ENCODE data around the gene SEMA3E. TPM values are rescaled to one million over a fixed set of nuclear protein-coding genes. Genes with fewer than 3 reads are reported as not detected.

Gene SEMA3E
- total and polyA plus RNA-seq, 5 donors from 2014 or later, result not detected

- no peak overlapping the region for H3K4me3 Mint-ChIP-seq
- H3K4me1 ChIP-seq (ENCODE audit: control insufficient read depth, insufficient read depth, low read length, poor library complexity, severe bottlenecking), result no peaks in the 10 kb centered on the region
- no peaks in the 10 kb centered on the region for H3K27me3 ChIP-seq (ENCODE audit: control insufficient read depth, insufficient read depth, low read length)
- H3K4me1 Mint-ChIP-seq, result no peaks in the 10 kb centered on the region
- ATAC-seq (ENCODE audit: low read depth in 2 of 2) (no peak), DNase-seq (no peak)
- H3K9me3 Mint-ChIP-seq, result peaks cover 0 to 15% (median 3%) of the 10 kb centered on the region in 7 donors
- H3K9me3 ChIP-seq (ENCODE audit: control insufficient read depth in 2 of 2, low read length in 2 of 2), result peaks cover 0 to 1% of the 10 kb centered on the region in 2 experiments
- H3K27ac Mint-ChIP-seq, result no peak overlapping the region
- H3K36me3 ChIP-seq (ENCODE audit: control insufficient read depth, insufficient read depth, low read length), result no peaks in the 10 kb centered on the region
- H3K36me3 Mint-ChIP-seq, result no peaks in the 10 kb centered on the region
- H3K4me3 ChIP-seq (ENCODE audit: low read depth, low read length), result no peak overlapping the region
- H3K27ac ChIP-seq (ENCODE audit: insufficient read depth, low read length, poor library complexity, severe bottlenecking), result no peak overlapping the region
- no peaks in the 10 kb centered on the region for H3K27me3 Mint-ChIP-seq
Observed at GRCh38 chr7:83504330-83504729, 144.6 kb downstream of the SEMA3E start.

- Histone ChIP-seq H3K36me3 (ENCODE audit: control insufficient read depth, insufficient read depth, low read length) (no peaks in the 10 kb centered on the region), H3K4me3 (ENCODE audit: low read depth, low read length) (no peak overlapping the region), H3K9me3 (ENCODE audit: control insufficient read depth in 2 of 2, low read length in 2 of 2) (peaks cover 0 to 1% of the 10 kb centered on the region in 2 experiments), H3K4me1 (ENCODE audit: control insufficient read depth, insufficient read depth, low read length, poor library complexity, severe bottlenecking) (no peaks in the 10 kb centered on the region), H3K27ac (ENCODE audit: insufficient read depth, low read length, poor library complexity, severe bottlenecking) (no peak overlapping the region), H3K27me3 (ENCODE audit: control insufficient read depth, insufficient read depth, low read length) (no peaks in the 10 kb centered on the region)
- Mint-ChIP-seq H3K27me3 (no peaks in the 10 kb centered on the region), H3K9me3 (peaks cover 0 to 15% (median 3%) of the 10 kb centered on the region in 7 donors), H3K4me1 (no peaks in the 10 kb centered on the region), H3K4me3 (no peak overlapping the region), H3K36me3 (no peaks in the 10 kb centered on the region), H3K27ac (no peak overlapping the region)
- no peak for DNase-seq
- no peak for ATAC-seq (ENCODE audit: low read depth in 2 of 2)
Observed at GRCh38 chr7:83502636-83503035, 146.3 kb downstream of the SEMA3E start.

GRCh38 chr7:83494683-83495082 lies 154.3 kb downstream of the SEMA3E start:
- no peak overlapping the region for H3K27ac ChIP-seq (ENCODE audit: insufficient read depth, low read length, poor library complexity, severe bottlenecking)
- Mint-ChIP-seq H3K4me1 (no peaks in the 10 kb centered on the region), H3K27ac (no peak overlapping the region)

GRCh38 chr7:83492802-83493201 lies 156.1 kb downstream of the SEMA3E start:
- Histone ChIP-seq H3K36me3 (ENCODE audit: control insufficient read depth, insufficient read depth, low read length) (no peaks in the 10 kb centered on the region), H3K27ac (ENCODE audit: insufficient read depth, low read length, poor library complexity, severe bottlenecking) (no peak overlapping the region), H3K27me3 (ENCODE audit: control insufficient read depth, insufficient read depth, low read length) (no peaks in the 10 kb centered on the region), H3K9me3 (ENCODE audit: control insufficient read depth in 2 of 2, low read length in 2 of 2) (no peaks in the 10 kb centered on the region), H3K4me1 (ENCODE audit: control insufficient read depth, insufficient read depth, low read length, poor library complexity, severe bottlenecking) (no peaks in the 10 kb centered on the region), H3K4me3 (ENCODE audit: low read depth, low read length) (no peak overlapping the region)
- Mint-ChIP-seq H3K9me3 (peaks cover 0 to 10% (median 4%) of the 10 kb centered on the region in 7 donors), H3K27ac (no peak overlapping the region), H3K4me3 (no peak overlapping the region), H3K4me1 (no peaks in the 10 kb centered on the region), H3K36me3 (no peaks in the 10 kb centered on the region), H3K27me3 (no peaks in the 10 kb centered on the region)
- no peak for DNase-seq
- ATAC-seq (ENCODE audit: low read depth in 2 of 2), result no peak

More at GRCh38 chr7:83494683-83495082, 154.3 kb downstream of the SEMA3E start:
- Mint-ChIP-seq H3K27me3 (no peaks in the 10 kb centered on the region), H3K36me3 (no peaks in the 10 kb centered on the region), H3K4me3 (no peak overlapping the region), H3K9me3 (peaks cover 0 to 6% (median 2%) of the 10 kb centered on the region in 7 donors)
- Histone ChIP-seq H3K27me3 (ENCODE audit: control insufficient read depth, insufficient read depth, low read length) (no peaks in the 10 kb centered on the region), H3K36me3 (ENCODE audit: control insufficient read depth, insufficient read depth, low read length) (no peaks in the 10 kb centered on the region), H3K4me1 (ENCODE audit: control insufficient read depth, insufficient read depth, low read length, poor library complexity, severe bottlenecking) (no peaks in the 10 kb centered on the region), H3K9me3 (ENCODE audit: control insufficient read depth in 2 of 2, low read length in 2 of 2) (no peaks in the 10 kb centered on the region), H3K4me3 (ENCODE audit: low read depth, low read length) (no peak overlapping the region)
- no peak for ATAC-seq (ENCODE audit: low read depth in 2 of 2)
- no peak for DNase-seq

GRCh38 chr7:83487801-83488200 lies 161.1 kb downstream of the SEMA3E start:
- no peaks in the 10 kb centered on the region for H3K9me3 ChIP-seq (ENCODE audit: control insufficient read depth in 2 of 2, low read length in 2 of 2)
- H3K36me3 ChIP-seq (ENCODE audit: control insufficient read depth, insufficient read depth, low read length), result no peaks in the 10 kb centered on the region
- DNase-seq, result no peak
- peaks cover 0 to 5% (median 0%) of the 10 kb centered on the region in 4 donors for H3K4me1 Mint-ChIP-seq
- no peak overlapping the region for H3K4me3 ChIP-seq (ENCODE audit: low read depth, low read length)
- H3K4me1 ChIP-seq (ENCODE audit: control insufficient read depth, insufficient read depth, low read length, poor library complexity, severe bottlenecking), result no peaks in the 10 kb centered on the region
- no peak for ATAC-seq (ENCODE audit: low read depth in 2 of 2)
- H3K27me3 ChIP-seq (ENCODE audit: control insufficient read depth, insufficient read depth, low read length), result no peaks in the 10 kb centered on the region
- peaks cover 0 to 14% (median 9%) of the 10 kb centered on the region in 7 donors for H3K9me3 Mint-ChIP-seq
- no peak overlapping the region for H3K4me3 Mint-ChIP-seq
- no peaks in the 10 kb centered on the region for H3K36me3 Mint-ChIP-seq
- H3K27me3 Mint-ChIP-seq, result no peaks in the 10 kb centered on the region
- H3K27ac ChIP-seq (ENCODE audit: insufficient read depth, low read length, poor library complexity, severe bottlenecking), result no peak overlapping the region
- H3K27ac Mint-ChIP-seq, result no peak overlapping the region

- H3K27ac ChIP-seq (ENCODE audit: insufficient read depth, low read length, poor library complexity, severe bottlenecking), result no peak overlapping the region
- H3K27me3 Mint-ChIP-seq, result no peaks in the 10 kb centered on the region
- no peak for ATAC-seq (ENCODE audit: low read depth in 2 of 2)
- no peak for DNase-seq
- no peak overlapping the region for H3K4me3 ChIP-seq (ENCODE audit: low read depth, low read length)
- no peaks in the 10 kb centered on the region for H3K36me3 ChIP-seq (ENCODE audit: control insufficient read depth, insufficient read depth, low read length)
- no peaks in the 10 kb centered on the region for H3K36me3 Mint-ChIP-seq
- peaks cover 0 to 5% (median 0%) of the 10 kb centered on the region in 4 donors for H3K4me1 Mint-ChIP-seq
- H3K4me3 Mint-ChIP-seq, result no peak overlapping the region
- no peaks in the 10 kb centered on the region for H3K4me1 ChIP-seq (ENCODE audit: control insufficient read depth, insufficient read depth, low read length, poor library complexity, severe bottlenecking)
- no peaks in the 10 kb centered on the region for H3K9me3 ChIP-seq (ENCODE audit: control insufficient read depth in 2 of 2, low read length in 2 of 2)
- no peaks in the 10 kb centered on the region for H3K27me3 ChIP-seq (ENCODE audit: control insufficient read depth, insufficient read depth, low read length)
- no peak overlapping the region for H3K27ac Mint-ChIP-seq
- H3K9me3 Mint-ChIP-seq, result peaks cover 0 to 16% (median 11%) of the 10 kb centered on the region in 7 donors
Observed at GRCh38 chr7:83486957-83487356, 162.0 kb downstream of the SEMA3E start.

- Histone ChIP-seq H3K4me1 (ENCODE audit: control insufficient read depth, insufficient read depth, low read length, poor library complexity, severe bottlenecking) (no peaks in the 10 kb centered on the region), H3K27ac (ENCODE audit: insufficient read depth, low read length, poor library complexity, severe bottlenecking) (no peak overlapping the region), H3K36me3 (ENCODE audit: control insufficient read depth, insufficient read depth, low read length) (no peaks in the 10 kb centered on the region), H3K27me3 (ENCODE audit: control insufficient read depth, insufficient read depth, low read length) (no peaks in the 10 kb centered on the region), H3K9me3 (ENCODE audit: control insufficient read depth in 2 of 2, low read length in 2 of 2) (no peaks in the 10 kb centered on the region), H3K4me3 (ENCODE audit: low read depth, low read length) (no peak overlapping the region)
- Mint-ChIP-seq H3K9me3 (peaks cover 0 to 16% (median 11%) of the 10 kb centered on the region in 7 donors), H3K27me3 (no peaks in the 10 kb centered on the region), H3K4me3 (no peak overlapping the region), H3K27ac (no peak overlapping the region), H3K4me1 (peaks cover 0 to 5% (median 0%) of the 10 kb centered on the region in 4 donors), H3K36me3 (no peaks in the 10 kb centered on the region)
- no peak for ATAC-seq (ENCODE audit: low read depth in 2 of 2)
- DNase-seq, result no peak
Observed at GRCh38 chr7:83486536-83486935, 162.4 kb downstream of the SEMA3E start.

- H3K36me3 Mint-ChIP-seq, result no peaks in the 10 kb centered on the region
- no peaks in the 10 kb centered on the region for H3K4me1 ChIP-seq (ENCODE audit: control insufficient read depth, insufficient read depth, low read length, poor library complexity, severe bottlenecking)
- ATAC-seq (ENCODE audit: low read depth in 2 of 2), result no peak
Observed at GRCh38 chr7:83484826-83485225, 164.1 kb downstream of the SEMA3E start.

More at GRCh38 chr7:83484826-83485225, 164.1 kb downstream of the SEMA3E start:
- H3K27me3 Mint-ChIP-seq, result no peaks in the 10 kb centered on the region
- no peak overlapping the region for H3K27ac ChIP-seq (ENCODE audit: insufficient read depth, low read length, poor library complexity, severe bottlenecking)
- H3K4me1 Mint-ChIP-seq, result peaks cover 0 to 5% (median 0%) of the 10 kb centered on the region in 4 donors
- H3K36me3 ChIP-seq (ENCODE audit: control insufficient read depth, insufficient read depth, low read length), result no peaks in the 10 kb centered on the region
- no peaks in the 10 kb centered on the region for H3K9me3 ChIP-seq (ENCODE audit: control insufficient read depth in 2 of 2, low read length in 2 of 2)
- no peak overlapping the region for H3K27ac Mint-ChIP-seq
- H3K9me3 Mint-ChIP-seq, result peaks cover 0 to 13% (median 10%) of the 10 kb centered on the region in 7 donors
- H3K4me3 ChIP-seq (ENCODE audit: low read depth, low read length), result no peak overlapping the region
- H3K27me3 ChIP-seq (ENCODE audit: control insufficient read depth, insufficient read depth, low read length), result no peaks in the 10 kb centered on the region
- no peak overlapping the region for H3K4me3 Mint-ChIP-seq
- no peak for DNase-seq
